Measurements from ENCODE around the gene KLHL41. TPM values are rescaled to one million over a fixed set of nuclear protein-coding genes. Genes with fewer than 3 reads are reported as not detected.

The KLHL41 gene
- total and polyA plus RNA-seq, 2 of the 13 experiments (the other 11 are each of a cell fraction or from before 2014, with no cell fraction given): 0.07 to 0.31 TPM

DNA sequence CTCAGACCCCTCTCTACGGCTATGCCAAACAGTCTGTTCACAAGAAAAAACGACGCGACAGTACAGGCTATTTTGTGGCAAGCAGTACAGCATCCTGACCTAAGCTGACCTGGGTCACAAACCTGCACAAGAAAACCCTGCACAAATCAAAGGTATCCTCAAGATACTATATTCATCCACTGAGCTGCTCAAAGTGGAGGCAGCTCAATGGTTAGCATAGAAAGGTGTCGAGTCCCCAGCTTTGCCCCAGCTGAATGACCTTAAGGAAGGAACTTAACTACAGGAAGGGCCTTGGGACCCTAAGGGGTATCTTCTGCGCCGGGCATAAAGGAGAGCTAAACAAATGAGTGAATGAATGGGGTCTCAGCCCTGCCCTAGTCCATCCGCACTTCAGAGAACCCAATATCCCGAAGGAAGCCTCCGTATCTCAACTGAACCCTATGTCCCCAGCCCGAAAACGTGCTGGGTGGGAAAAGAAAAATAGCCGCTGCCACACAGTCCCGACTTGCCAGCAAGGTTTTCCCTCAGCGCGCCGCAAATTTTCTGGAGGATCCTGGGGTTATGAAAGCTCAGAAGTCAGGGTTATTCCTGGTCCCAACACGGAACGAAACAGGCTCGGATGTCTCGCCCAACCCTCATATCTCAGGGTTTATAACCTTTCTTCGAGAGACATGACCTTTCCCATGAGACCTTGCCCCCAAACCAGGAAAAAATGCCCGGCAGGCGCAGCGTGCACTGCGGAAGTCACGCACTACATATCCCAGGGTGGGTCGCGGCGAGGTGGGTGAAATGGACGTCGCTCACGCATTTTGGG lies 63.9 kb downstream of the KLHL41 start, which contains the start of gene FASTKD1 (continued):
- TF ChIP-seq ZFP41 (CRISPR knock-in tag; IDR thresholded peaks at IDR 0.05; ENCODE audit: borderline replicate concordance): no peak
- peak; percentile 62 for TF ChIP-seq TAF1 (CRISPR knock-in tag; IDR thresholded peaks at IDR 0.05)
- TF ChIP-seq RXRA (CRISPR knock-in tag; IDR thresholded peaks at IDR 0.05): peak; percentile 98
- peak; percentile 35; the same call in 1 of the 2 replicates for TF ChIP-seq ZNF652 (CRISPR knock-in tag; IDR thresholded peaks at IDR 0.05; ENCODE audit: borderline replicate concordance, low read depth)
- TF ChIP-seq ZNF235 (CRISPR knock-in tag; IDR thresholded peaks at IDR 0.05; ENCODE audit: borderline replicate concordance): no peak
- TF ChIP-seq RBM22 (optimal IDR thresholded peaks at IDR 0.05; ENCODE audit: low read length): no peak
- TF ChIP-seq ZNF468 (CRISPR knock-in tag; IDR thresholded peaks at IDR 0.05): no peak
- no peak for TF ChIP-seq FOXA1 (IDR thresholded peaks at IDR 0.05)
- peak; percentile 58; the same call in 1 of the 2 replicates for TF ChIP-seq FOXA1 (CRISPR knock-in tag; IDR thresholded peaks at IDR 0.05)
- TF ChIP-seq, protein P1, sequence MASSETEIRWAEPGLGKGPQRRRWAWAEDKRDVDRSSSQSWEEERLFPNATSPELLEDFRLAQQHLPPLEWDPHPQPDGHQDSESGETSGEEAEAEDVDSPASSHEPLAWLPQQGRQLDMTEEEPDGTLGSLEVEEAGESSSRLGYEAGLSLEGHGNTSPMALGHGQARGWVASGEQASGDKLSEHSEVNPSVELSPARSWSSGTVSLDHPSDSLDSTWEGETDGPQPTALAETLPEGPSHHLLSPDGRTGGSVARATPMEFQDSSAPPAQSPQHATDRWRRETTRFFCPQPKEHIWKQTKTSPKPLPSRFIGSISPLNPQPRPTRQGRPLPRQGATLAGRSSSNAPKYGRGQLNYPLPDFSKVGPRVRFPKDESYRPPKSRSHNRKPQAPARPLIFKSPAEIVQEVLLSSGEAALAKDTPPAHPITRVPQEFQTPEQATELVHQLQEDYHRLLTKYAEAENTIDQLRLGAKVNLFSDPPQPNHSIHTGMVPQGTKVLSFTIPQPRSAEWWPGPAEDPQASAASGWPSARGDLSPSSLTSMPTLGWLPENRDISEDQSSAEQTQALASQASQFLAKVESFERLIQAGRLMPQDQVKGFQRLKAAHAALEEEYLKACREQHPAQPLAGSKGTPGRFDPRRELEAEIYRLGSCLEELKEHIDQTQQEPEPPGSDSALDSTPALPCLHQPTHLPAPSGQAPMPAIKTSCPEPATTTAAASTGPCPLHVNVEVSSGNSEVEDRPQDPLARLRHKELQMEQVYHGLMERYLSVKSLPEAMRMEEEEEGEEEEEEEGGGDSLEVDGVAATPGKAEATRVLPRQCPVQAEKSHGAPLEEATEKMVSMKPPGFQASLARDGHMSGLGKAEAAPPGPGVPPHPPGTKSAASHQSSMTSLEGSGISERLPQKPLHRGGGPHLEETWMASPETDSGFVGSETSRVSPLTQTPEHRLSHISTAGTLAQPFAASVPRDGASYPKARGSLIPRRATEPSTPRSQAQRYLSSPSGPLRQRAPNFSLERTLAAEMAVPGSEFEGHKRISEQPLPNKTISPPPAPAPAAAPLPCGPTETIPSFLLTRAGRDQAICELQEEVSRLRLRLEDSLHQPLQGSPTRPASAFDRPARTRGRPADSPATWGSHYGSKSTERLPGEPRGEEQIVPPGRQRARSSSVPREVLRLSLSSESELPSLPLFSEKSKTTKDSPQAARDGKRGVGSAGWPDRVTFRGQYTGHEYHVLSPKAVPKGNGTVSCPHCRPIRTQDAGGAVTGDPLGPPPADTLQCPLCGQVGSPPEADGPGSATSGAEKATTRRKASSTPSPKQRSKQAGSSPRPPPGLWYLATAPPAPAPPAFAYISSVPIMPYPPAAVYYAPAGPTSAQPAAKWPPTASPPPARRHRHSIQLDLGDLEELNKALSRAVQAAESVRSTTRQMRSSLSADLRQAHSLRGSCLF (CRISPR knock-in tag; IDR thresholded peaks at IDR 0.05; ENCODE audit: borderline replicate concordance): no peak
- peak; percentile 98 for TF ChIP-seq NR2C2 (CRISPR knock-in tag; IDR thresholded peaks at IDR 0.05; ENCODE audit: borderline replicate concordance)
- no peak for TF ChIP-seq HOXA9 (CRISPR knock-in tag; IDR thresholded peaks at IDR 0.05; ENCODE audit: borderline replicate concordance)
- TF ChIP-seq SOX5 (CRISPR knock-in tag; IDR thresholded peaks at IDR 0.05; ENCODE audit: borderline replicate concordance): peak; percentile 83
- peak; percentile 37; the same call in 1 of the 2 replicates for TF ChIP-seq ZNF644 (CRISPR knock-in tag; IDR thresholded peaks at IDR 0.05; ENCODE audit: low read depth)
- TF ChIP-seq ZBTB8A (CRISPR knock-in tag; IDR thresholded peaks at IDR 0.05; ENCODE audit: borderline replicate concordance, low read depth): no peak
- TF ChIP-seq, protein P2, sequence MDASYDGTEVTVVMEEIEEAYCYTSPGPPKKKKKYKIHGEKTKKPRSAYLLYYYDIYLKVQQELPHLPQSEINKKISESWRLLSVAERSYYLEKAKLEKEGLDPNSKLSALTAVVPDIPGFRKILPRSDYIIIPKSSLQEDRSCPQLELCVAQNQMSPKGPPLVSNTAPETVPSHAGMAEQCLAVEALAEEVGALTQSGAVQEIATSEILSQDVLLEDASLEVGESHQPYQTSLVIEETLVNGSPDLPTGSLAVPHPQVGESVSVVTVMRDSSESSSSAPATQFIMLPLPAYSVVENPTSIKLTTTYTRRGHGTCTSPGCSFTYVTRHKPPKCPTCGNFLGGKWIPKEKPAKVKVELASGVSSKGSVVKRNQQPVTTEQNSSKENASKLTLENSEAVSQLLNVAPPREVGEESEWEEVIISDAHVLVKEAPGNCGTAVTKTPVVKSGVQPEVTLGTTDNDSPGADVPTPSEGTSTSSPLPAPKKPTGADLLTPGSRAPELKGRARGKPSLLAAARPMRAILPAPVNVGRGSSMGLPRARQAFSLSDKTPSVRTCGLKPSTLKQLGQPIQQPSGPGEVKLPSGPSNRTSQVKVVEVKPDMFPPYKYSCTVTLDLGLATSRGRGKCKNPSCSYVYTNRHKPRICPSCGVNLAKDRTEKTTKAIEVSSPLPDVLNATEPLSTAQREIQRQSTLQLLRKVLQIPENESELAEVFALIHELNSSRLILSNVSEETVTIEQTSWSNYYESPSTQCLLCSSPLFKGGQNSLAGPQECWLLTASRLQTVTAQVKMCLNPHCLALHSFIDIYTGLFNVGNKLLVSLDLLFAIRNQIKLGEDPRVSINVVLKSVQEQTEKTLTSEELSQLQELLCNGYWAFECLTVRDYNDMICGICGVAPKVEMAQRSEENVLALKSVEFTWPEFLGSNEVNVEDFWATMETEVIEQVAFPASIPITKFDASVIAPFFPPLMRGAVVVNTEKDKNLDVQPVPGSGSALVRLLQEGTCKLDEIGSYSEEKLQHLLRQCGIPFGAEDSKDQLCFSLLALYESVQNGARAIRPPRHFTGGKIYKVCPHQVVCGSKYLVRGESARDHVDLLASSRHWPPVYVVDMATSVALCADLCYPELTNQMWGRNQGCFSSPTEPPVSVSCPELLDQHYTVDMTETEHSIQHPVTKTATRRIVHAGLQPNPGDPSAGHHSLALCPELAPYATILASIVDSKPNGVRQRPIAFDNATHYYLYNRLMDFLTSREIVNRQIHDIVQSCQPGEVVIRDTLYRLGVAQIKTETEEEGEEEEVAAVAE (CRISPR knock-in tag; IDR thresholded peaks at IDR 0.05; ENCODE audit: borderline replicate concordance): peak; percentile 96; the same call in 1 of the 2 replicates
- TF ChIP-seq ZNF382 (CRISPR knock-in tag; IDR thresholded peaks at IDR 0.05; ENCODE audit: borderline replicate concordance): no peak
- TF ChIP-seq, protein P3, sequence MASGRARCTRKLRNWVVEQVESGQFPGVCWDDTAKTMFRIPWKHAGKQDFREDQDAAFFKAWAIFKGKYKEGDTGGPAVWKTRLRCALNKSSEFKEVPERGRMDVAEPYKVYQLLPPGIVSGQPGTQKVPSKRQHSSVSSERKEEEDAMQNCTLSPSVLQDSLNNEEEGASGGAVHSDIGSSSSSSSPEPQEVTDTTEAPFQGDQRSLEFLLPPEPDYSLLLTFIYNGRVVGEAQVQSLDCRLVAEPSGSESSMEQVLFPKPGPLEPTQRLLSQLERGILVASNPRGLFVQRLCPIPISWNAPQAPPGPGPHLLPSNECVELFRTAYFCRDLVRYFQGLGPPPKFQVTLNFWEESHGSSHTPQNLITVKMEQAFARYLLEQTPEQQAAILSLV (CRISPR knock-in tag; IDR thresholded peaks at IDR 0.05; ENCODE audit: borderline replicate concordance): peak; percentile 86

Measured in HepG2 (cell line).